DND-41 (cell line): ENCODE data around the gene KRT5.

Experiments
- ATAC-seq: fragments of 200-7000 bp; cut with Tn5 transposase; 3 replicates; pipeline ENCODE4 v1.9.1; 2021; ENCODE audit warnings: low read depth; ENCODE audit not compliant: insufficient read depth
- DNase-seq: peaks from one replicate; pipeline ENCODE4 v3.0.0-alpha.2; 2020
- H2AFZ ChIP-seq: 2 replicates; pipeline ENCODE4 v1.6.0; 2012; ENCODE audit warnings: low read depth, low read length
- H3K27ac ChIP-seq: 2 replicates; pipeline ENCODE4 v1.5.1; 2012; ENCODE audit warnings: low read length, inconsistent platforms
- H3K27me3 ChIP-seq: fragments of 200-600 bp; sonication (generic); 2 replicates; pipeline ENCODE4 v1.6.0; 2012; ENCODE audit warnings: low read length, mild to moderate bottlenecking, inconsistent platforms; ENCODE audit not compliant: insufficient read depth, poor library complexity
- H3K36me3 ChIP-seq: 2 replicates; pipeline ENCODE4 v1.5.1; 2012; ENCODE audit warnings: low read length, inconsistent platforms; ENCODE audit not compliant: insufficient read depth
- H3K4me1 ChIP-seq: 2 replicates; pipeline ENCODE4 v1.5.1; 2012; ENCODE audit warnings: mild to moderate bottlenecking, low read length; ENCODE audit not compliant: insufficient read depth
- H3K4me2 ChIP-seq: 2 replicates; pipeline ENCODE4 v1.6.0; 2012; ENCODE audit warnings: mild to moderate bottlenecking, moderate library complexity, low read length, inconsistent platforms; ENCODE audit not compliant: insufficient read depth
- H3K4me3 ChIP-seq, 2 experiments: fragments of 200-600 bp in 1 of 2; shearing (Covaris generic) in 1 of 2; 2 replicates each; pipeline ENCODE4 v1.5.1; 2012 to 2016; ENCODE audit warnings: inconsistent platforms in 2 of 2, low read length in 2 of 2, mild to moderate bottlenecking in 2 of 2, low read depth in 1 of 2, moderate library complexity in 1 of 2
- H3K79me2 ChIP-seq: 2 replicates; pipeline ENCODE4 v1.6.0; 2012; ENCODE audit warnings: low read length, inconsistent platforms; ENCODE audit not compliant: insufficient read depth
- H3K9ac ChIP-seq: 2 replicates; pipeline ENCODE4 v1.6.0; 2012; ENCODE audit warnings: low read depth, mild to moderate bottlenecking, inconsistent platforms, low read length, moderate library complexity
- H3K9me3 ChIP-seq: 2 replicates; pipeline ENCODE4 v1.5.1; 2012; ENCODE audit warnings: low read length, moderate library complexity, mild to moderate bottlenecking, inconsistent platforms; ENCODE audit not compliant: insufficient read depth, severe bottlenecking
- H4K20me1 ChIP-seq: 2 replicates; pipeline ENCODE4 v1.6.0; 2012; ENCODE audit warnings: low read length; ENCODE audit not compliant: insufficient read depth
- EZH2 ChIP-seq: IDR thresholded peaks from 3 replicates; pipeline ENCODE4 v1.6.1; 2012; ENCODE audit warnings: borderline replicate concordance, low read depth, mild to moderate bottlenecking, moderate library complexity, low read length, inconsistent platforms; ENCODE audit not compliant: severe bottlenecking
- TF ChIP-seq, protein P1 (sequence below): IDR thresholded peaks from 2 replicates; pipeline ENCODE4 v1.5.1; 2012; ENCODE audit warnings: borderline replicate concordance, low read length, moderate library complexity, mild to moderate bottlenecking; ENCODE audit not compliant: poor library complexity, severe bottlenecking; ENCODE audit errors: extremely low read depth

The KRT5 gene

DNA sequence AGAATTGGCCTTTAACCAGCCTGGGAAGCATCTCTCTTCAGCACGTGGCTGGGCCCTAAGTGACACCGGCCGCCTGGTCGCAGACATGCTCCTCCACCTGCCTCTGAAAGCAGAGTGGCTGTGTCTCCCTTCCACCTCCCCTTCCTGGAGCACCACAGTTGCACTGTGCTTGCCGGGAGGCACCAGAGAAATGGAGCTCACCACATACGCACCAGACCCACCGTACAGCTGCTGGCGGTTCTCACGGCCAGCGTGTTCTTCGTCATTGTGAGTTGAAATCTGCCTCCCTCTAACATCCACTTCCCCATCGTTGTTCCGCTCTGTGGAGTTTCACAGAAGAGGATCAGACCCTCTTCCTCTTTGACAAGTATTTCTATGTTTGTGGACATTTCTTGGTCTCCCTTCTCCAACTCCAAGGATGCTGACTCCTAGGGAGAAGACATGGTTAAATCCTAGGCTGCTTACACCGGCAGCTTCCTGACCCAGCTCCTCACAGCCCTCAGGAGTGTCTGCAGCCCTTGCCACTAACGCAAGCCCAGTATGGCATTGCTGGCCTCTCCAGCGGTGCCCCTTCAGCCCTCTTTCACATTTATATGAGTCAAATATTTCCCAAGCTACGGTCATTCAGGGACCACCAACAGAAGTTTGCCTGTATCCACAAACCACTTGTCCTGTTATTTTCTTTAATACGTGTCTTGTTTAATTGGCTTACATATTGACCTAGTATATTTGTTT lies 11.5 kb upstream of the KRT5 start:
- ATAC-seq (no peak), DNase-seq (no peak)
- Histone ChIP-seq H2AFZ (no peak overlapping the region), H3K9me3 (no peaks in the 10 kb centered on the region), H3K27me3 (peaks cover 3% of the 10 kb centered on the region), H3K9ac (no peak overlapping the region), H3K4me2 (no peak overlapping the region), H3K27ac (no peak overlapping the region), H3K4me3 (no peak overlapping the region), H4K20me1 (no peaks in the 10 kb centered on the region), H3K79me2 (no peaks in the 10 kb centered on the region), H3K4me1 (no peaks in the 10 kb centered on the region), H3K36me3 (no peaks in the 10 kb centered on the region)
- TF ChIP-seq, protein P1, sequence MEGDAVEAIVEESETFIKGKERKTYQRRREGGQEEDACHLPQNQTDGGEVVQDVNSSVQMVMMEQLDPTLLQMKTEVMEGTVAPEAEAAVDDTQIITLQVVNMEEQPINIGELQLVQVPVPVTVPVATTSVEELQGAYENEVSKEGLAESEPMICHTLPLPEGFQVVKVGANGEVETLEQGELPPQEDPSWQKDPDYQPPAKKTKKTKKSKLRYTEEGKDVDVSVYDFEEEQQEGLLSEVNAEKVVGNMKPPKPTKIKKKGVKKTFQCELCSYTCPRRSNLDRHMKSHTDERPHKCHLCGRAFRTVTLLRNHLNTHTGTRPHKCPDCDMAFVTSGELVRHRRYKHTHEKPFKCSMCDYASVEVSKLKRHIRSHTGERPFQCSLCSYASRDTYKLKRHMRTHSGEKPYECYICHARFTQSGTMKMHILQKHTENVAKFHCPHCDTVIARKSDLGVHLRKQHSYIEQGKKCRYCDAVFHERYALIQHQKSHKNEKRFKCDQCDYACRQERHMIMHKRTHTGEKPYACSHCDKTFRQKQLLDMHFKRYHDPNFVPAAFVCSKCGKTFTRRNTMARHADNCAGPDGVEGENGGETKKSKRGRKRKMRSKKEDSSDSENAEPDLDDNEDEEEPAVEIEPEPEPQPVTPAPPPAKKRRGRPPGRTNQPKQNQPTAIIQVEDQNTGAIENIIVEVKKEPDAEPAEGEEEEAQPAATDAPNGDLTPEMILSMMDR: no peak
- no peak for TF ChIP-seq EZH2

DNA sequence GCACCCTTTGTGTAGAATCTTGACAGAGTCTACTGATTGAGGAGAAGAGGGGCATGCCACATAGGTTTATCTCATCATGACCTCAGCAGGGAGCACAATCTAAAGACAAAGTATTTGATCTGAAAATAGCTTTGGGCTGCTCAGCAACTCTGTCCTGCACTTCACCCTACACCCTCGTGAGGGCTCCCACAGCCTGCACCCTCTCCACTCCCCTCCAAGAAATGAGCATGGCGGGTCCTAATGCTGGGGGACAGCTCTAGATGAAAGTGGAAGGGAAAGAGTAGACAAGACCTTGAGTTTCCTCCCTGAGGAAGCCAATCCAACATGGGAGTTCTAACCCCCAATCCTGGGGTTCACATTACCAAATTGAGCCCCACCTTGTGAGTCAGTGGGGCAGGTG lies 10.7 kb upstream of the KRT5 start:
- H4K20me1 ChIP-seq: no peaks in the 10 kb centered on the region; the same call in 1 of the 2 replicates
- DNase-seq: no peak
- no peak overlapping the region for H2AFZ ChIP-seq
- H3K36me3 ChIP-seq: no peaks in the 10 kb centered on the region
- no peak overlapping the region for H3K9ac ChIP-seq
- no peaks in the 10 kb centered on the region for H3K9me3 ChIP-seq
- peaks cover 3% of the 10 kb centered on the region for H3K27me3 ChIP-seq
- H3K27ac ChIP-seq: no peak overlapping the region
- H3K4me1 ChIP-seq: no peaks in the 10 kb centered on the region
- H3K79me2 ChIP-seq: no peaks in the 10 kb centered on the region
- TF ChIP-seq, protein P1: no peak
- TF ChIP-seq EZH2: no peak
- no peak for ATAC-seq
- H3K4me2 ChIP-seq: no peak overlapping the region
- no peak overlapping the region for H3K4me3 ChIP-seq

DNA sequence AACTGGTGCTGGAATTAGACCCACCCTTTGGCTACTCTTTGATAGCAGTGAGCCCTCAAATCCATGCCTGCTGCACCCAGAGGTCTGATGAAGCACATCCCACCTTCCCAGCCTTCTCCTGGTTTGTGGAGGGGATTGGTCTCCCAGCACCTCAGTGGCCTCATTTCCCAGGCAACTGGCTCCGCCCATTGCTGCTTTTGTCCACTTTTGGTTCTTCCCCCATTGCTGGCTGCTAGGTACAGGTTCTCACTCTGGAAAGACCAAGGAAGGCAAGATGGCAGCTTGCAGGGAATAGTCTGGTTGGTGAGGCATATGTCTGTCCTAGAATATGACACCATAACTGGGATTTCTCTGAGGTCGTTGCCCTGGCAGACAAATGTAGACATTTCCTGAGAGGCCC lies 10.2 kb upstream of the KRT5 start:
- ATAC-seq (no peak), DNase-seq (no peak)
- no peak overlapping the region for H3K27ac ChIP-seq
- no peaks in the 10 kb centered on the region for H3K36me3 ChIP-seq
- H3K27me3 ChIP-seq: peaks cover 3% of the 10 kb centered on the region
- TF ChIP-seq EZH2: no peak
- TF ChIP-seq, protein P1: no peak
- no peaks in the 10 kb centered on the region for H3K9me3 ChIP-seq
- no peak overlapping the region for H3K4me2 ChIP-seq
- H3K9ac ChIP-seq: no peak overlapping the region
- no peak overlapping the region for H3K4me3 ChIP-seq
- no peaks in the 10 kb centered on the region for H3K4me1 ChIP-seq
- H4K20me1 ChIP-seq: no peaks in the 10 kb centered on the region; the same call in 1 of the 2 replicates
- no peaks in the 10 kb centered on the region for H3K79me2 ChIP-seq
- H2AFZ ChIP-seq: no peak overlapping the region
